Body of pancreas (tissue), 4 donors: ENCODE measurements around the gene PALLD.

Source experiments
- POLR2A ChIP-seq, 3 donors: fragments of 450-650 bp; IDR thresholded peaks; one replicate each; pipeline ENCODE4 v1.6.1; 2016; ENCODE audit warnings: antibody characterized with exemption in 3 of 3, mild to moderate bottlenecking in 2 of 3
- TF ChIP-seq, protein P1 (sequence below), 7 experiments: fragments of 450-650 bp in 4 of 7; fragments of 200-600 bp in 3 of 7; sonication (generic) in 3 of 7; IDR thresholded peaks; one replicate each; pipeline ENCODE4 v1.5.1; 2016 to 2019; ENCODE audit warnings: antibody characterized with exemption in 7 of 7

DNA sequence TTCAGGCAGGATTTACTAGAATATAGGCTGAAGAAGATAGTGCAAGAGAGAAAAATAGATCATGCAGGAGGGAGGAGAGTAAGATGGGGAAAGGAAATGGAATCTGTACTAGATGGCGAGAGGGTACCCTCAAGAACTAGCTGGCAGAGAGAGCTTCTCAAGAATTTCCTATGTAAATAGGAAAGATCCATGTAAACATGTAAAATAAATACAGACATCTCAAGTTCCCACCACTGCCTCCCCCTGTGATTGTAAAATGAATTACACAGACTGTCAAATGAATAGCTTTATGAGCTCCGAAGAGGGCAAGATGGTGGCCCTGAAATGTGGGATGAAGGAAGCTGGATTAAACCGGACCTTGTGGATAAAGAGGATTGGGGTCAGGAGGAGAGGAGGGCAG is 178.0 kb downstream of the PALLD start:
- no peak for TF ChIP-seq POLR2A (IDR thresholded peaks at IDR 0.05)
- TF ChIP-seq, protein P1, sequence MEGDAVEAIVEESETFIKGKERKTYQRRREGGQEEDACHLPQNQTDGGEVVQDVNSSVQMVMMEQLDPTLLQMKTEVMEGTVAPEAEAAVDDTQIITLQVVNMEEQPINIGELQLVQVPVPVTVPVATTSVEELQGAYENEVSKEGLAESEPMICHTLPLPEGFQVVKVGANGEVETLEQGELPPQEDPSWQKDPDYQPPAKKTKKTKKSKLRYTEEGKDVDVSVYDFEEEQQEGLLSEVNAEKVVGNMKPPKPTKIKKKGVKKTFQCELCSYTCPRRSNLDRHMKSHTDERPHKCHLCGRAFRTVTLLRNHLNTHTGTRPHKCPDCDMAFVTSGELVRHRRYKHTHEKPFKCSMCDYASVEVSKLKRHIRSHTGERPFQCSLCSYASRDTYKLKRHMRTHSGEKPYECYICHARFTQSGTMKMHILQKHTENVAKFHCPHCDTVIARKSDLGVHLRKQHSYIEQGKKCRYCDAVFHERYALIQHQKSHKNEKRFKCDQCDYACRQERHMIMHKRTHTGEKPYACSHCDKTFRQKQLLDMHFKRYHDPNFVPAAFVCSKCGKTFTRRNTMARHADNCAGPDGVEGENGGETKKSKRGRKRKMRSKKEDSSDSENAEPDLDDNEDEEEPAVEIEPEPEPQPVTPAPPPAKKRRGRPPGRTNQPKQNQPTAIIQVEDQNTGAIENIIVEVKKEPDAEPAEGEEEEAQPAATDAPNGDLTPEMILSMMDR (IDR thresholded peaks at IDR 0.05): no peak
